GM12801 (cell line): ENCODE measurements around the gene NOC2L.

ENCODE experiments used
- TF ChIP-seq, protein P1 (sequence below): IDR thresholded peaks from one replicate; pipeline ENCODE4 v1.5.1; 2011; ENCODE audit warnings: control low read depth; ENCODE audit not compliant: insufficient read length; ENCODE audit errors: extremely low read depth

Gene NOC2L

GRCh38 chr1:973459-974292, 14.6 kb upstream of the NOC2L start:
- TF ChIP-seq, protein P1, sequence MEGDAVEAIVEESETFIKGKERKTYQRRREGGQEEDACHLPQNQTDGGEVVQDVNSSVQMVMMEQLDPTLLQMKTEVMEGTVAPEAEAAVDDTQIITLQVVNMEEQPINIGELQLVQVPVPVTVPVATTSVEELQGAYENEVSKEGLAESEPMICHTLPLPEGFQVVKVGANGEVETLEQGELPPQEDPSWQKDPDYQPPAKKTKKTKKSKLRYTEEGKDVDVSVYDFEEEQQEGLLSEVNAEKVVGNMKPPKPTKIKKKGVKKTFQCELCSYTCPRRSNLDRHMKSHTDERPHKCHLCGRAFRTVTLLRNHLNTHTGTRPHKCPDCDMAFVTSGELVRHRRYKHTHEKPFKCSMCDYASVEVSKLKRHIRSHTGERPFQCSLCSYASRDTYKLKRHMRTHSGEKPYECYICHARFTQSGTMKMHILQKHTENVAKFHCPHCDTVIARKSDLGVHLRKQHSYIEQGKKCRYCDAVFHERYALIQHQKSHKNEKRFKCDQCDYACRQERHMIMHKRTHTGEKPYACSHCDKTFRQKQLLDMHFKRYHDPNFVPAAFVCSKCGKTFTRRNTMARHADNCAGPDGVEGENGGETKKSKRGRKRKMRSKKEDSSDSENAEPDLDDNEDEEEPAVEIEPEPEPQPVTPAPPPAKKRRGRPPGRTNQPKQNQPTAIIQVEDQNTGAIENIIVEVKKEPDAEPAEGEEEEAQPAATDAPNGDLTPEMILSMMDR: no peak

- TF ChIP-seq, protein P1: no peak
These were observed 13.8 kb upstream of the NOC2L start for GRCh38 chr1:972726-973458.

GRCh38 chr1:971751-972506, 12.9 kb upstream of the NOC2L start:
- TF ChIP-seq, protein P1: no peak

DNA sequence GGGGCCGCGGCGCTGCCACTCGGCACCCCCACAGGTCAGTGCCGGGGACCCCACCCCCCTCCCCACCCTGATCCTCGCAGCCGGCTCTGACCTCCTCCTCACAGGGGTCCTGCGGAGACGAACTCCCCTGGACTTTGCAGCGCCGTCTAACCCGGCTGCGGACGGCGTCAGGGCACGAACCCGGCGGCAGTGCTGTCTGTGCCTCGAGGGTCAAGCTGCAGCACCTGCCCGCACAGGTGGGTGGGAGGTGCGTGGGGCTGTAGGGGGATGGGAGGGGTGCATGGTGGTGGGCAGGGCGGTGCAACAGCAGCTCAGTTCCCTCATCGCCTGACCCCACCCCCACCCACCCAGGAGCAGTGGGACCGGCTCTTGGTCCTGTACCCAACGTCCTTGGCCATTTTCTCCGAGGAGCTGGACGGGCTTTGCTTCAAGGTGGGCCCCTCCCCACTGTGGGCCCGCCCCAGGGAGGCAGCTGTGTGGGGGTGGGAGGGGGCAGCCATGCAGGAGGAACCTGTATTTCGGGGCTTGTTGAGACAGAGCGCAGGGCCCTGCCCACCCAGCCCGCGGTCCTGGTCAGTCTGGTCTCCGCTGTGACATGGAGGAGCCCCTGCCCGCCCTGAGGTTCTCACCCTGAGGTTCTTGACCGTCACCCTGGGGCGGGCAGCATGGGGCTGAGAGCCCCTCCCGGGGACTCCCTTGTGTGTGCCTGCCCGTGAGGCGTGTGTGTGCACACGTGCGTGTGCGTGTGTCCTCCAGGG, 12.1 kb upstream of the NOC2L start:
- TF ChIP-seq, protein P1: no peak

DNA sequence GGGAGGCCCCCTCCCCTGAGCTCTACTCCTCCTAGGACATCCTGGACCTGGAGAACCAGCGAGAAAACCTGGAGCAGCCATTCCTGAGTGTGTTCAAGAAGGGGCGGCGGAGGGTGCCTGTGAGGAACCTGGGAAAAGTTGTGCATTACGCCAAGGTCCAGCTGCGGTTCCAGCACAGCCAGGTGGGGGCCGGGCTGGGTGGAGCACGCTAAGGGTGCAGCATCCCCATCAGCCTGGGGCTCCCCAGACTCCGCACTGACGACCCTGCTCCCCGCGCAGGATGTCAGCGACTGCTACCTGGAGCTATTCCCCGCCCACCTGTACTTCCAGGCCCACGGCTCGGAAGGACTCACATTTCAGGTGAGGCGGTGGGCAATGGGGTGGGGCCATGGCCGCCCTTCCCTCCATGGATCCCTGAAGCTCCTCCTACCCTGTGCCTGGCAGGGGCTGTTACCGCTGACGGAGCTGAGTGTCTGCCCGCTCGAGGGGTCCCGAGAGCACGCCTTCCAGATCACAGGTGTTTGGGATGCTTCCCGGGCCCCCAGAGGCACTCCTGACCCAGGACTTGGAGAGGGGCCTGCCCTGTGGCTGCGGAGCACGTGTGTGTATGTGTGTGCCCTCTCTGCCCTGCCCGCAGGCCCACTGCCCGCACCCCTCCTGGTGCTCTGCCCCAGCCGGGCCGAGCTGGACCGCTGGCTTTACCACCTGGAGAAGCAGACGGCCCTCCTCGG, 11.4 kb upstream of the NOC2L start:
- TF ChIP-seq, protein P1: no peak

GRCh38 chr1:969260-969855, 10.3 kb upstream of the NOC2L start:
- TF ChIP-seq, protein P1: no peak
